GM19395 (cell line): ENCODE data around the gene NRCAM.

ENCODE experiments used
- ATAC-seq: cut with Tn5 transposase; IDR thresholded peaks from one replicate; pipeline ENCODE4 v1.9.1; 2021; ENCODE audit warnings: mild to moderate bottlenecking, moderate library complexity; ENCODE audit not compliant: unreplicated experiment

Gene NRCAM

DNA sequence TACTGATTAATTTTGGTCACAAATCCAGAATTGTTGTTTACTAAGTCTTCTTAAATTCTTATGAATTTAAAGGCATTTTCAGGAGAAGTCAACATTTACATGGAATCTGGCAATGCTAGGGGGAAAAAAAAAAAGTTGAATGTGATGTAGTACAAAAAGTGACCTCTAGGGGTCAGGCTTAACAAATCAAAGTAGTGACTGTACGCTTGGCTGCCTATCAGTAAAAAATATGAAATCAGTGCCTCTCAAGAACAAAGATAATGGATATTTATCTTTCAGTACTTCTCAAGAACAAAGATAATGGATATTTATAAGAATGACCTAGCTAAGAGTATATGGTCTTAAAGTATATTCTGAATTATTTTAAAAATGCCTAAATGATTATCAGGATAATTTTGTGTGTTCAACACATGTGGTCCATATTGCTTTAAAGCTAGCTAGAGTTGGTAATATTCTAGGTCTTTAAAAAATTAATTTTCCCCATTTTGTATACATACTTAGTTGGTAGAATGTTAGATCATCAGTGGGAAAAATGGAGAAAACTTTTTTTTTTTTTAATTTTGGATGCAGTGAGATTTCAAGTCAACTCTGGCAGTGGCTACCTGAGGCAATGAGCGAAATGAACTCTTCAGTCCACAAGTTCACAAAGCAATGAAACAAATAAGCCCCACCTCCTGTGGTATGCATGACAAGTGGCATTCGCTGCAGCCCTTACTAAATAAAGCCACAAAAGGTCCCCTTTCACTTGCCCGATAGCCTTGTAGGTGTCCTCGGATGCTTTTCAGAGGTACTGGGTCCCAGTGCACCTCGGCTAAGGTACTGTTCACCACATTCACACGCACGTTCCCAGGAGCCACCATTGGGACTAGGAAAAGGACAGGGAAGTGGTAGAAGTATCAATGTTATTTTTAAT, 274.9 kb downstream of the NRCAM start:
- no peak for ATAC-seq

- no peak for ATAC-seq
Observed at GRCh38 chr7:108178398-108178797, 277.8 kb downstream of the NRCAM start.

- ATAC-seq = no peak
Observed at GRCh38 chr7:108171164-108171563, 285.1 kb downstream of the NRCAM start.

- no peak for ATAC-seq
Observed at GRCh38 chr7:108170251-108170650, 286.0 kb downstream of the NRCAM start.

DNA sequence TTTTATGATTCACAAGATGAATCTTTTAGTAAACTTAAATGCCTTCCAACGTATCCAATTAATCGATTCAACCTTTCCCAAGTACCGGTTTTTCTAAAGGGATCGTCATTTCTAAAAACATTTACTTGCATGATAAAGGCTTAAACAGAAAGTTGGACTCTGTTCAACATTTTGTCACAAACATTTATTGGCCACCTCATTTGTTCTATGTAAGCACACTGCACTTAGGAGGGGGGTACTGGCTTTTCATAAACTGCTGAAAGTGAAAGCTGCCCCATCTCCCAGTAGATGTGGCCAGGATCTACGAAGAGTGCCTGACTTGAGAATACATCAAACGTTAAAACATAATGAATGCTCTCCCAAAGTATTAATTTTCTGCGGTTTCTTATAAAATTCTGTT, 288.8 kb downstream of the NRCAM start:
- no peak for ATAC-seq

DNA sequence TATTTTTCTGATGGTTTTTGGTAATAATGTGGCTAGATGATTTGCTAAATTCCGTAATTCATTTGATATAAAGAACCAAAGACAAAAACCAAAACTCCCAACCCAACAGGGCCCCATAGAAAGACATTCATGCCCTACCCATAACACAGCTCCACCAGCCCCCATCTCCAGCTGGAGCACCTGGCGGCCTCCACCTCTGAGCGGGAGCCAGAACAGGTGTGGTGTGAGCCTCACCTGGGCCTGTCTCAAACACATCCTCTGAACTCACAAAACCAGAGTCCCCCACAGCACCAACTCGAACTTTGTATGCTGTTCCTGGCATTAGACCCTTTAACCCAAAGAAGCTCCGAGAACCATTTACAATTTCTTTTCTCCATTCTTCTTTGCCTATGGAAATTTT, 289.5 kb downstream of the NRCAM start:
- no peak for ATAC-seq

DNA sequence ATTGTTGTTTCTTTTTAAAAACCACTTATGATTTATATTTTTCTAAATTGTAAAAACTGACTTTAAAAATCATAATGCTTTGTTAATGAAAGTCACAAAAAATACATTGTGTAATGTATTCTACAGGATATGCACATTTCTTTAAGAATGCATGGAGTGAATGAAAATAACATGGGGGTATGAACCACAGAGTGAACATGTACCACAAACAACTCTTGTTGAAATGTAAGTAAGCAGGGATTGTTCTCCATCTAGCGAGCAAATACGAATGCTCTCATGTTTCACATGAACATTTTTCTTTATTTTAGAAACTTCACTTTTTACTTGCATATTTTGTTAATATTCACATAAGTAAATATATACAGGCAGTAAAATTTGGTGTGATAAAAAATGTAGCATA, 290.5 kb downstream of the NRCAM start:
- no peak for ATAC-seq

GRCh38 chr7:108164946-108165345, 291.3 kb downstream of the NRCAM start:
- ATAC-seq = no peak

- no peak for ATAC-seq
Observed at GRCh38 chr7:108164342-108164741, 291.9 kb downstream of the NRCAM start.

DNA sequence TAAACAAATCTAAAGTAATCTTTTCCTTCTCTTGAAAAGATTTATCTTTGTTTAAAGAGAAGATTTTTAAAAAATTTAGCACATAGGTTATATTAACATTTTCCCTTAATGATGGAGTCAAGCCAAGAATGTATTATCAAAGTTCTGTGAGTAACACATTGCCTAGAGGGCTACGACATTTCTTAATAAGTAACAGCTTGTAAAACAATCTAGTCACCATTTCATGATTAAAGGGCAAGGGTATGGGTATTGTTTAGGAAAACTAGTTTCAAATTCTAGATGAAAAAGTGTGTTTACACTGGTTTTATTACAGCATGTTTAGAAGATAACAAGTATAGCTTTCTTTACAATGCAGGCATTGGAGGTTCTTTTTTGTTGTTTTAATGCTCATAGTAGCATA, 297.5 kb downstream of the NRCAM start:
- ATAC-seq = no peak

GRCh38 chr7:108157606-108158335, 298.5 kb downstream of the NRCAM start:
- no peak for ATAC-seq

DNA sequence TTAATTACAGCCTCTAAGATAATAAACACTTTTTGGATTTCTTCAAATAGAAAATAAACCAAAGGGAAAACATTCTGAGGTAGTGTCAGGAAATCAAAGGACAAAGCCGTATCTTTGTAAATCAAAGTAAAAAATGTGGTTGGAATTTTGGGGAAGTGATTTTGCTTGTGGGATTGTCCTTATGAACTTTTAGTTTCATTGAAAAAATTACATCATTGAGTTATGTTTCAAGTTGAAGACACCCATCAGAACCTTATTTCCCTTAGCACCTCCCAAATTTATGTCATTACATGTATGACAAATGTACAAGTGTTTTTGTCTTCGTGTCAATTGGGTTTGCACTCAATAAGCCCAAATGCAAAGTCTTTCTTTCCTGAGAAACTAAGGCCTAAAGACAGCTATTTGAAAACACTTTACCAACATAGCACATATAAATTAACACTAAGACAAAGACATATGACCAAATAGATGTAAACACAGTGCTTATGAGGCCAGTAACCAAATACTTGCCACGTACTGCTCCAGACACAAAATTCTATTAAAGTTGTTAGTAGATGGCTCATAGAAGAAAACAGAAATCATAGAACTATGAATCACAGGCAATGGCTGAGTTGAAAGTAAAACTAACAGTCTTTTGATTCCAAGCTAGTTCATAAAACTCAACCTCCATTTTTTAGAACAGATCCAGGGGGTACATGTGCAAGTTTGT, 299.2 kb downstream of the NRCAM start:
- ATAC-seq = no peak

- no peak for ATAC-seq
Observed at GRCh38 chr7:108152198-108152597, 304.0 kb downstream of the NRCAM start.

GRCh38 chr7:108149908-108150307, 306.3 kb downstream of the NRCAM start:
- ATAC-seq = no peak

DNA sequence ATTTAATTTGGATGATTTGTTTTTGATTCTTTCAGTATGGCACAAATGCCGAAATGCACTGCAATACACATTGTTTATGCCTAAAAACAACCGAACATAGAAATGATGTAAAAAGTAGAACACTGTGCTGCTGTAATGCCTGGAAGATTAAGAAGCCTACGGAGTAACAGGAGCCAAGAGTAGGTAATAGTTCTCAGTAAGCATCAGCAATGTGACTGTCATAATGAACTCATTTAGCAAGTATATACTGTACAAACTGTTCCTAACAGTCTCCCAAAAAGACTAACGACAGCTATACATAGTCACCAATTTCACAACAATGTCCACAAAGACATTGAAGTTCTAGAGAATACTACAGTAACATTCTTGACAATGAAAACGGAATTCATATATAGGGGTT, 307.1 kb downstream of the NRCAM start:
- ATAC-seq = no peak

DNA sequence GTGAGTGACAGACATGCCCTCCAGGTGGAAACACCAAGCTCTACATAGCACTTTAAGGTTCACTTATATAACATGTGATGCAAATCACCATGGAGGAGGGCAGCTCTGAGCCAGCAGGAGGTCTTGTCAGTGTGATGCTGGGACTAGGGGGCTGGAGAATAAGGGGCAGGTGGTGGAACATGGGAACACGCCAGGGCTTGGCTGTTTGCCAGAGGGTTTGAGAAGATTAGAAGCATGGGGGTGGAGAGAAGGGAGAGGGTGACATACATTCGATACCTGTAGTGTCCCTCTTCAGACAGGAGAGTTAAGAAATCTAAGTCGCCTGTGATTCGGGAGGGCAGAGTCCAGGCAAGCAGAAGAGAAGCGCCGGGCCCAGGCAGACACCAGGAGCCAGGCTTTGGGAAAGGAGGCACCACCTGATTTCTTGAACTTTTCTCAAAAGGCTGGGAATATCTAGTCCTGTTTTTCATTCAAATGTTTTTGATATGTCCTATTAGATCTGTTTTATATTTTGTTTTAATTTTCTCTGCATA, 309.1 kb downstream of the NRCAM start:
- ATAC-seq = no peak

DNA sequence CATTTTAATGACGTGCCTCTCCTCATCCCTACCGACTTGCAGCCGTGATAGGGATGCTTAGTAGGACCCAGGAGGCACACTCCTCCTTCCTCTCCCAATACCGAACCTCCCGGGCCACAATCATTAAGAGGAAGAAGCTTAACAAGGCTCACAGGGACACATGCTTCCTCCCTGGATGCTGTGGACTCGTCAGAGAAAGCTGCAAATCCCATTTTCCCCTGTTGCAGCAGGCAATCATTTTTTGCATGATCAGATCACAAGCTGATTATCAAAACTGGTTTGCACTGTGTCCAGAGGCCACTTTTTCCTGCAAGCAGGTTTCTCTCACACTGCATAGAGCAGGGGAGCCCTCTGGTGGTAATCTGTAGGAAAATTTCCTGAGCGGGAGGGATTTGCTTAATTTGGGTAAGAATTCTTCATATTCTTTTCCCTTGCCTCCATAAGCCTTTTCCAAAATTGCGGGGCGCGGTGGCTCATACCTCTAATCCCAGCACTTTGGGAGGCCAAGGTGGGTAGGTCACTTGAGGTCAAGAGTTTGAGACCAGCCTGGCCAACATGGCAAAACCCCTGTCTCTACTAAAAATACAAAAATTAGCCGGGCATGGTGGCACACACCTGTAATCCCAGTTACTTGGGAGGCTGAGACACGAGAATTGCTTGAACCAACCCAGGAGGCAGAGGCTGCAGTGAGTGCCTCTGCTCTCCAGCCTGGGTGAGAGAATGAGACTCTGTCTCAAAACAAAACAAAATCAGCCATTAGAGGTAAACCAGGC, 310.0 kb downstream of the NRCAM start:
- peak; percentile 70 for ATAC-seq

DNA sequence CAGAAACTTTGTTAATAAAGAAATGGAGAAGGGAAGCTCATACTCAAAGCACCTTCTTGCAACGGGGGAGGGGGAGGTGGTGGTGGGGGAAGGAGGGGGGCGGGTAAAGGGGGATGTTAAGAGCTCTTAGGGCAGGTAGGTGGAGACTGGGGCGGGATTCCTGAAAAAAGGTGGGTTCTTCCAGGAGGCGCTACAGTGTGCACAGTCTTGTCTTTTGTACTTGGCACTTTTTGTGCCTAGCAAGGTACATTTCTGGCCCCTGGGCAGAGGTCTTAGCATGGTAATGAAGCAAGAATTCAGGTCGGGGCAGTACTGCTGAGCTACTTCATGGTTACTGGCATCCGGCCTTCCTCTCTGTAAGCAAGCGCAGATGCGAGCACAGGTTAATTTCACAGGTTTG, 310.8 kb downstream of the NRCAM start:
- ATAC-seq = no peak

- ATAC-seq = no peak
Observed at GRCh38 chr7:108144931-108145330, 311.3 kb downstream of the NRCAM start.

DNA sequence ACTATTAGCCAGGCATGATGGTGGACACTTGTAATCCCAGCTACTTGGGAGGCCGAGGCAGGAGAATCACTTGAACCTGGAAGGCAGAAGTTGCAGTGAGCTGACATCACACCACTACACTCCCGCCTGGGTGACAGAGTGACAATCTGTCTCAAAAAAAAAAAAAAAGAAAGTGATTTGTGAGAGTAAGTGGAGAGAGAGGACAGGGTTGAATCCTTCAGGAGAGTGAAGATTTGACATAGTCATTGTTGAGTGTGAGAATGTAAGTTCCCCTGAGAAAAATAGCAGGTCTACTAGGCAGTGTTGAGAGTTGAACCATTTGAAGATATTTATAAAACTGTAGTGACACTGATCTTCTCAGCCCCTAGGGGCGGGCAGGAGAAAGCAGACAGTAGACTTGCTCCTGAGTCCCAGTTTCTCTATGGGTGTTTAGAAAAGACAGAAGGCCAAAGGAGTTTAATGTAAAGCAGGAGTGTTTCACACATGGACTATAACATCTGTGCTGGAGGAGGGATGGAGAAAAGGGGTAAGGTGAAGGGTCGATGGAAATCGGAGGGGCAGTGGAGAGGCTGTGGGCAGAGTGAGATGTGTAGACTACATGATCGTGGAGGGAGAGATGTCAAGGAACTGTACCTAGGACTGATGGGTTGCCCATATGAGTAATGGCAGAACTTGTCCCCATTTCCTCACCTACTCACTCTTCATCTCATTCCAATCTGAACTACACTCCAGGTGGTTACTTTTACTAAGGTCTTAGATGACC, 312.4 kb downstream of the NRCAM start:
- no peak for ATAC-seq
